ENCODE measurements around the gene ARL14EPL.

The ARL14EPL gene

DNA sequence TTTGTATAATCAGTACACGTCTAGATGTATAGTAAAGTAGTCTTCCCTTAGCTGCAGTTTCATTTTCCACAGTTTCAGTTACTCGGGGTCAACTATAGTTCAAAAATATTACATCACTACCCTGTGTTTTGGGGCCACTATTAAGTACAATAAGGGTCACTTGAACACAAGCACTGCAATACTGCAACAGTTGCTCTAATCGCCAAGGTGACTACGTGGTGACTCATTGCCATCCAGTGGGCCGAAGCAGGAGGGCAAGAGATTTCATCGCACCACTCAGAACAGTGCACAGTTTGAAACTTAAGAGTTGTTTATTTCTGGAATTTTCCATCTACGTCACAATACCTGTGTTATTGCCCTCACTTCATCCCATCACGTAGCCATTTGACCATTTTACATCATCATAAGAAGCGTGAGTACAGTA, at the start of gene ARL14EPL:
ARL14EPL (plus strand) TSS at position 379 of the 424 bp plus-strand sequence. CDS start 18,994 bp downstream, outside the sequence.
- DNase-seq (ENCODE audit: low spot score), result peak; percentile 5

DNA sequence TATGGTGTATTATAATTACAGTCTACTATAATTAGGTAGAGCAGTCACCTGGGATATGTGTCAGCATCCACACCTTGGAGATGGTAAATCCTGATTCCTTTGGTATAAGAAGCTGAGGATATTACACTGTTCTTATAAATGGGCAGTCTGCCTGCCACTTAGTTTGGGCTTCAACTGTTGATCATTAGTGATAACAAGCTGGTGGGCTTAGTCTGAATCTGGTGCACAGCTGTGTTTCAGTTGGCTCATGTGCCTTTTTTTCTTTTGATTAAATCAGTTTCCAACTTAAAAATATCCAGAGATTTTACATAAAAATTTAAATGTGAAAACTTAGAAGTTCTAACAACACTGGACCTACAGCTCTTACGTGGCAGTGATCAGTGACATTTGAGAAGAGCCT, 48.8 kb upstream of the ARL14EPL start:
- no peak for DNase-seq (ENCODE audit: low spot score)

DNA sequence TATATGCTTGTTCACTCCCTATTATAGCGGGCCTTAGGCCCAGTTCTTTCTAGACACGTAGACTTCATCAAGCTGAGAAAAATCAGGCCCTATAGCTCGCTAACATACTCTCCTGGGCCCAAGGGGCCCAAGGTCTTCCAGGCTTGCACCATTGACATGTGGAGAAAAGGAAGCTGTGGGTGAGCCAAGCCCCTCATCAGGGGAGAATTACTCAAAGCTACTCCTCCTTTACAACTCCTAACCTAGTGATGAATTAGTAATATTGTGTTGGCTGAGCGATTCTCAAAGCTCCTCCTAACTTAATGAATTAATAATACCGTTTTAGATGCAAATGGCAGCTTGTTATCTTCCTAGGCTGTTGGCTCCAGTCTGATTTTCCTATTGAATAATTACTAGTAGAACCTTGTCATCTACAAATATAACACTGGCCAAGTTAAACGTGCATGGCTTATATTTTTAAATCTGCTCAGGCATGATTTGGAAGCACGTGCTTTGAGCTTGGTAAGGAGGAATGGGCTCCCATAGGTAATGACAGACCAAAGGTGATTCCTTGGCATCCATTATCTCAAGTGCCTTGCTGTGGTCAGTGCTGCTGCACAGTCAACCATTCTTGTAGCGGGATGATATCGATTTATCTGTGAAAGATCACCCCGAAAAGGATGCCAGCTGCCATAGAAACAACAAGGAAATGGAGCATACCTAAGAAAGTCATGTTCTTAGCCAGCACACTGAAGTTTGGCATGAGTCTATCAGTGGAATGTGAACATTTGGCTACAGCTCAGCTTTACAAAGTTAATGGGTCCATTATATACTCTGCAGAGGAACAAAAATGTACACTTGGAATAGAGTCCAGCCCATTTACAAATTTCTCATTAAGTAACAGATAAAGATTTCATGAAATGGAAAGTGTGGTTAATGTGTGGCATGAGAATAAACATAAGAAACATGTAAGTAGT, 46.2 kb upstream of the ARL14EPL start:
- no peak for DNase-seq (ENCODE audit: low spot score)

DNA sequence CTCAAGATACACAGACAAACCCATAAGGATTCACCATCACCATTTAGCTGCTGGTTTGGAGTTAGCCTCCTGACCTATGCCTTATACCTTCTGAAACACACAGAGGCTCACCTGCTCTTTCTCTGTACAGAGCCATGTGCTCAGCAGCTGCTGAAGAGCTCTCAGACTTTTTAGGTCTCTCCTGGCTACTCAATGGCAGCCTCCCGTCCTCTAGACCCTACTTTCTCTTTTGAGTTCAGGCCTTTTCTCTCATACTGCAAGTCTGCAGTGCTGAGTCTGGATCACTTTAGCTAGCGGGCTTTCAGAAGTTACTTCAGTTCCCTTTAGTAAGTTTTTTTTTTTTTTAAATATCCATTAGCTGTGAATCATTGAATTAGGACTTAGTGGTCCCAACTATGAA, 44.3 kb upstream of the ARL14EPL start:
- DNase-seq (ENCODE audit: low spot score), result no peak

DNA sequence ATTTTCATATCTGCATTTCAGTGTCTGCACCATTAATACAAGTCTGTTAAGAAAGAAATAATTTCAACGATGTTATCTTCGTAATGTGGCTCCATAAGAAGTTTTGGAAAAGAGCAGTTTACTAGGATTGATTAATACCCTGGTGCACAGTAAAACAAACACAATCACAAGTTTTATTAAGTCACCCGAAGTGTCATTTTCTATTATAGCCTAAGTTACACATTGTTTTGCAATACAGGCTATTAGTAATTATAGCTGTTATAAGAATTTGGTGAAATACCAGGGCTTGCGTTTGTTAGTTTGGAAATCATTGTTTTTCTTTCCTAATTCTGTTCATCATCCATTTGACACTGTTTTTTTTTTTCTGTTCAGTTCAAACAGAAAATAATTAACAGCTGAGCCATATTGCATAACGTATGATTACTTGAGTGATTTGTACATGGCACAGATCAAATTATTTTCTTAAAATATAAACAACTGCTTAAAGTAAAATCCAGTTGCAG, 39.4 kb upstream of the ARL14EPL start:
- no peak for DNase-seq (ENCODE audit: low spot score)

DNA sequence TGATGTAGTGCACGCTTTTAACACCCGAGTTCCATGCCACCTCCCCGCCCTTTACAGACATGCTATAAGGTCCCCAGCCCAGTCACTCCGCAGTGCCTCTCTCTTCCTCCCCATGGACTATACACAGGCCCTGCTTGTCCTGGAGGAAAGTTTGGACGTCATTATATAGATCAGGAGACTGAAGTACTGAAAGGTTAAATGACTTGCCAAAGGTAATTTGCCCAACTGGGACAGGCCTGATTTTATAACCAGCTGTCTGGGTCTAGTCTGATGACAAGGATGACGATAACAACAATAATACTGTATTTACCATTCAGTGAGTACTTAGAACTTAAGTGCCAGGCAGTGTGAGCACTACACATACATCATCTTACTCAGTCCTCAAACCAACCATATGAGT, 36.9 kb upstream of the ARL14EPL start:
- no peak for DNase-seq (ENCODE audit: low spot score)

DNA sequence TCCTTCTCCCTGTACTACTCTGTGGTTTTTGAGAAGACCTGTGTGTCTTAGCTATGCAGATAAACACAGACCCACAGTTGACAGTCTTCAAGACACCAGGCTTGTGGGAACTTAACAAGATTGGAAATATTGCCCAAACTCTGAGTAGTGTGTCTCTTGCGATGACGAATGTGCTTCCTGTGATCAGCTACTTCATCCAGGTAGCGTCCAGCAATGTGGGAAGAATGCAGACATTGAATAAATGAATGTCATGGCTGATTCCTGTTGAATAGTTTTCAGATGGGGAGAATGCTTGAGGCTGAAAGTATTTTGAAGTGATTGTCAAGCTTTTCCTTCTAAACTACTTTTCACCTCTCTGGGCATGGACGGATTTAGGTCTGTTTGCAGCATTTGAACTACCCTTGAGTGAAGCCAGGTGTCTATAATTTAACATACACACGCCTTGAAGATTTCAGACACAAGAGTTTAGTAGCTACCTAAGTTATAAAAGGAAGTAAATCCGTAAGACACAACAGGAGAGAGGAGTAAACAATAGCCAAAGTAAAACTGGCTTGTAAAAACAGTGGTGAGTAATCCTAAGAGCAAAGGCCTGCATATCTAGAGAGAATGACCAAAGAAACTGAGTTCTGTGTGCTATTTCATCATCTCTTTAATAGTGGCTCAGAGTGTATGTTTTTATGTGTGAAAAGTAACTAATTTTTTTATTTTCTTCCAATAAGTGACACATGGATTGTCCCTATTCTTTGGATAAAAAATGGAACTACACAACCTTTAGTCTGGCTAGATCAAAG, 30.0 kb upstream of the ARL14EPL start:
- no peak for DNase-seq (ENCODE audit: low spot score)

DNA sequence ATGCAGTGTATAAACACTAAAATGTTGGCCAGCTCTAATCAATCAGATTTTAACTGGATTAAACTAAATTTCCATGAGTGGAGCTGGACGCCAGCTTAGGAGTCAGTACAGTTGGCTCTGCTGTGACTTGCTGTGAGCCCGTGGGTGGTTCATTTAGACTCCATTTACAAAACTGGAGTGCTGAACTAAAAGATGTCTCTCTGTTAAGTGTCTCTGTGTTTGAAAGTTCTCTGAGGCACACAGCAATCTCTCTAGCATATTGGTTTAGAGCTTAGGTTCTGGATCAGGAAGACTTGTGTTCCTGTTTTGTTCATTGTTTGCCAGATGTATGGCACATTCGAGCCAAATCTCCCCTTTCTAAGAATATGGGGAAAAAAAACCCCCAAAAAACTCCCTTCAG, 28.0 kb upstream of the ARL14EPL start:
- DNase-seq (ENCODE audit: low spot score), result no peak

DNA sequence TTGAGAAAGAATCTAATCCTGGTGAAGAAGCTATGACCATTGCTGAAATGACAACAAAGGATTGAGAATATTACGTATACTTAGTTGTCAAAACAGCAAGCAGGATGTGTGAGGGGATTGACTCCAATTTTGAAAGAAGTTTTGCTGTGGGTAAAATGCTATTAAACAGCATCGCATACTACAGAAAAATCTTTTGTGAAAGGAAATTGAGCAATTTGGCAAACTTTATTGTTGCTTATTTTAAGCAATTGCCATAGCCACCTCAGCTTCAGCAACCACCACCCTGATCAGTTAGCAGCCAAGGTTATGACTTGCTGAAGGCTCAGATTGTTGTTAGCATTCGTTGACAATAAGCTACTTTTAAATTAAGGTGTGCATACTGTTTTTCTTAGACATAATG, 22.5 kb upstream of the ARL14EPL start:
- no peak for DNase-seq (ENCODE audit: low spot score)

DNA sequence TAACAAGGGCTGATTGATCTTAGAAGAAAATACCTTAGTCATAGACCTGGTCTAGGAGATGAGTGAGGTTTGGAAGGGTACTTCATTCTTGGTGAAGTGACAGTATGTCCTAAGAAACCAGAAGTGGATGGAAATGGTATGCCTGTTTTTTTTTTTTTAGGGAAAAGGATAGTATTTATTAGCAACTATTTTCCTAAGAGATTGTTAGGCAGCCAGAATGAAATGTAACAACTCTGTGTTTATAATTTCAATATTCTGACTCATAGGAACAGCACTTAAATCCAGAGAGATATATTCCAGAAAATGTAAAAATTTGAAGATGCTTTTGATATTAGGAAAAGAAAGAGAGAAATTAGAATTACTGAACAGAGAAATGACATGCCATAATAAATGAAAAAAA, 21.2 kb upstream of the ARL14EPL start:
- no peak for DNase-seq (ENCODE audit: low spot score)

DNA sequence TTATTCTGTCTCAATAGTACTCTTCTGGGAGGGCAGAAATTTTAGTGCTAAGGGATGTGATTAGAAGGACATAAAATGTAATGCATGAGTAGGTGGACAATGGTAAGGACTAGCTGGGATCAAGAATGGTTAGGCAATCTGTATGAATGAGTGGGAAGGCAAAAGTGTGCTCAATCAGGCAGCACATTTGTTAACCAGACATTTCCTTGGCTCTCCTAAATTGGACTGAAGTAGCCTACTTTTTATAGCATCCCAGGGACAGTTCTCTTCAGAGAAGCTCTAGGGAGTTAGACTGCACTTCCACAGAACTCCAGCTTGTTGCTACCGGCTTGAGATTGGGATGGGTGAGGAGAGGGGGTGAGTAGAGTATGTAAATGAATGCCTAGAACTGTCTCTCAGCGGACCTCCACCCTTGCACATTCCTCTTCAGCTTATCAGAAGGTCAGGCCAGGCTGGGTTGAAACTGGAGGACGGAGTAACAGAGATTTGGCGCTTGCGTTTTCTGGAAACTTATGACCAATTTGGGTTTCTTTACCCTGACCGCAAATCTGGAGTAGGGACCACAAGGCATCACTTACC, 19.0 kb upstream of the ARL14EPL start:
- DNase-seq (ENCODE audit: low spot score), result no peak

DNA sequence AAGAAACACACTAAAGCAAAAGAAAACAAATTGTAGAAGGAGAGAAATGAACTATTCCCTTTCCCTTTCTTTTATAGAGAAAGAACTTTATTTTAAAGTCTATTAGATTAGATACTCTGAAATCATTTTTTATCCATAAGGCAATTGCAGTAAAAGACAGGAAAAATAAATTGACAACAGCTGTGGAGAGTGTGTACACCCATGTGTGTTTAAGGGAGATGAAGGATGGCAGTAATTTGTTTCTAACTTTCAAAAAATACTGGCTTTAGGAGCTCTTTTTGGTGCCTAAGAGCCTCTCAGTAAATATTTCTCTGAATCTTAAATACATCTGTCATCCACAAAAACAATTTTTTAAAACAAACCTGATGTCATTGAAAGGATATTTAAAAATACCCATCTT, 18.3 kb upstream of the ARL14EPL start:
- DNase-seq (ENCODE audit: low spot score), result no peak

DNA sequence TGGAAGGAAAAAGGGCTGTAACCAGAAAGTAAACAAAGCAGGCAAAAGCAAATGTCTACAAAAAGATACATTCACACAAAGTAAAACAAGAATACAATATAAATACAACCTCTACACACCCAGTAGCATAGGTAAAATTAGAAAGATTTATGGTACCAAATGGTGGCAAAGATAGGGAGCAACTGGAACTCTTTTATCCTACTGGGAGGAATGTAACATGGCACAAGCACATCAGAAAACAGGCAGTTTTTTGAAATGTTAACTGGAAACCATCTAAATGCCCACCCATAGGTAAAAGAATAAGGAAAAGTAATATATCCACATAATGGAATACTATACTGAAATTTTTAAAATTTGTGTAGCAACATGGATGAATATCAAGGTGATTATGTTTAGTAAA, 8.7 kb upstream of the ARL14EPL start:
- DNase-seq (ENCODE audit: low spot score), result no peak

DNA sequence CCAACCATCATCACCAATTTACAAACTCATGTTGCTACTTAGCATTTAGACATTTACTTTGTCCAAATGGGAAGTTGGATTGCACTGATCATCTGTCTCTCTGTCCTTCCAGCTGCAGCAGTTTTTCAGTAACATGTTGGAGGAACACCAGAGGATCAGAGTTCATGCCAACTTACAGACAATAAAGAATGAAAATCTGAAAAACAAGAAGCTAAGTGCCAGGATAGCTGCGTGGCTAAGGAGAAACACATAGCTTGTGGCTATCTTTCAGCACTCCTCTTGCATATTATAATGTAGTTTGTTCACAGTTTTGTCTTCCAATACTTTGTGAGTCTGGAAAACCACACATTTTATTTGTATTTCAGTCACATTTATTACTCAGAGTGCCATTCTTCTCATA, 6.4 kb upstream of the ARL14EPL start:
- no peak for DNase-seq (ENCODE audit: low spot score)

DNA sequence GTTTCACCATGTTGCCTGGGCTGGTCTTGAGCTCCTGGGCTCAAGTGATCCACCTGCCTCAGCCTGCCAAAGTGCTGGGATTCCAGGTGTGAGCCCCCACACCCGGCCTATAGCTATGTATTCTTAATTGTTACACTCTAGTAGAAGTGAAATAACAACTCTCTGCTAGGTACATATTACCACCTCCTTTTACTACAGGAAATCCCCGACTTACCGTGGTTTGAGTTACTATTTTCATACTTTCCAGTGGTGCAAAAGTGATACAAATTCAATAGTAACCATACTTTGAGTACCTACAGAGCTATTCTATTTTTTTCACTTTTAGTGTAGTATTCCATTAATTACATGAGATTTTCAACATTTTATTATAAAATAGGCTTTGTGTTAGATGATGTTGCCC, 719 bp downstream of the ARL14EPL start:
- DNase-seq (ENCODE audit: low spot score), result no peak

DNA sequence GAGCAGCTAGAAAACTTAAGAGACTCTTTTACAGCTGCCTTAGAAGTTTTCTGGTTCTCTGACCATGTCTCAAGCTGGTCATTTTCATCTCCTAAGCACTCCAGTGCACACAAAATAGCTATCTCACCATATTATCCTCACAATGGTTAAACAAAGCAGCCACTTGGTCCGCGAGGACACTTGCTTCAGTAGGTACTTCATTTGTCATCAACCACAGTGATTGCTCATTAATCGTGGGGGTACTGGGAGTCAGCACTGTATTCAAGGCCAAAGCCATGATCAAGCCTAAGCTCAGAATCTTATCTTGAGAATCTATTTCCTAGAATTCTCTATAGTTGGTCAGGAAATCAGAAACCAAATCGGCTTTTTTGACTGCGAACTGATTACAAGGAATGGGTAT, 2.9 kb downstream of the ARL14EPL start:
- no peak for DNase-seq (ENCODE audit: low spot score)

DNA sequence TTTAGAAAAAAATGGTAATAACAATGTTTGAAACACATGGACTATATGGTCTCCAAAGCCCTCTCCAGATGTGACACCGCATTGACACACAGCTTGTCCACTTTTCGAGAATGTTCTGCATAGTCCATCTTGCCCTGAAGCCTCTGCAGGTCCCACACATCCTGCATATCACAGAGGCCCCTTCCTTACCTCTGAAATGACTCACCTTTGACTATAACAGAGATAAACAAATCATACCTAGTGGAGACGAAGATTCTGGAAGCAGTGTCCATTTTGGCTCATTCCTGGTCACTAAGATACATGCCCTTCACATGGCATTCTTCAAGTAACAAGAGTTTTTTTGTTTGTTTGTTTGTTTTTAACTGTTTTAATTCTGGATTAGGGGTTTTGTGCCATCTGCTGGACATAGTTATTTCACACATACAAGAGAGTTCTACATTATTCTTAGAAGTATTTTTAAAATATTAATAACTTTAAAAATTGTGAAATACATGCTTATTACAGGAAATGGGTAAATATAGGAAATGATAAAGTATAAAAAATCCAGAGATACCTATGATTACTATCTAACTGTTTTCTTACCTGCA, 5.1 kb downstream of the ARL14EPL start:
- DNase-seq (ENCODE audit: low spot score), result peak; percentile 24

DNA sequence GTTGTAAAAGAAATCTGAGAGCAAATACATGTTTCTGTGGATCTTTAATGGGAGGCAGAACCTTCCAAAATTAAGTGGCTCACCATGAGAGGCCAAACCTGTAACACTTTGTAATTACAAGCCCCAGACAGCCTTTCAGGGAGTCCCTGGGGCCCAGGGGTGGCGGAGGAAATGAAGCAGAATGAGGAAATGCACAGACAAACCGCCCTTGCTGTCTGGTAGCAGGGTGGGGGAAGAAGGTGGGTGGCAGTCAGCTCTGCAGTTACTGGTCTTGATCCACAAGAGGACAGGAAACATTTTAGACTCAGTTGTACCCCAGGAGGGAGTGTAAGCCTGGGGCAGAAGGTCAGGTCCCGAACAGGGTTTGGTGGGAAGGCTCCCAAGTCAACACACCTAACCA, 6.5 kb downstream of the ARL14EPL start:
- DNase-seq (ENCODE audit: low spot score), result peak; percentile 52

DNA sequence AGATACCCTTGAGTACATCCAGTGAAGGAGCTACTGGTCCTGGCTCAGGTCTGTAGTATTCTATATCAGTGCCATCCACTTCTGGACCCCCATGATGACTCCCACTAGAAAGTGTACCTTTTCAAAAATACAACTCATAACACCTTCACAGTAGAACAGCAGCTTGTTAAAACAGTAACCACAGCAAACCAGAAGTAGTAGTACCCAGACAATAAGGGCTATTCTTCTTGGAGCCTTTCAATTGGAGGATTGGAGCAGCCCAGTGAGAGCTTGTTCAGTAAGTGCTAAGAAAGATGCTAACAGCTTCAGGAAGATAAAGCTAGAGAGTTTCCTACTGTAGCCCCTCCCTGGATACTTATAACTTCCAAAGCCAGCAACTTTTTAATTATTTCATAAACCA, 10.1 kb downstream of the ARL14EPL start:
- no peak for DNase-seq (ENCODE audit: low spot score)

DNA sequence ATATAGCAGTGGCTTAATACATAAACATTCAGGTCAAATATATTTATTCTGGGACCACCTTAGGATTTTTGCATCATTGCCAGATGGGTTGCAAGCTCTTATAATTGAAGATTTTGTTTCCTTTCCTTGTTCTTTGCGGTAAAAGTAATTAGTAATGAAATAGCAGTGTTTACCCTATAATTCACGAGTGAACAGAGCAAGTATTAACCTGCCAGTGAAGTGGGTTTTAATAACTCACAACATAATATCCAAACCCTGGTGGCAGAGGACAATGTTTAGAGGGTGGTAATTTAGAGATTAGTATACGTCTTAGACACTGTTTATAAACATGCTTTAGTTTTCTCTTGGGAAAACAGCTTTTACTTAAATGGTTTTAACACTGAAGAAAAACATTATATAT, 11.8 kb downstream of the ARL14EPL start:
- no peak for DNase-seq (ENCODE audit: low spot score)

DNA sequence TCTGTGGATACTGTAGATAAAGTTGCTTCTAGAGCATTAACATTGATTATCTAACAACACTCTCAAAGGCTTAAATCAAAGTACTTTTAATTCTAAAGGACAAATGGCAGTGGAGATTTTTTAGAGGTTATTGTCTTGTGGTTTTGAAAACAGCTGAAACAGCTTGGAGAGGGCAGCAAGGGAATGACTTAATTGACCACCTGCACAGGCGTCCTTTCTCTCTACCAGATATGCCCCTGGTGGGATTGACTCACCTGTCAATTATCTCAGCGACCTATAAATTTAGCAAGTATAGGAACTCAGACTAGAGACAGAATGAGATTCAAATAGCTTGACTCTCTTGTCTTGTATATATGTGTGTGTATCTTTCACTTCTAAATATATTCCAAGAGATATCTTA, 13.5 kb downstream of the ARL14EPL start:
- no peak for DNase-seq (ENCODE audit: low spot score)

DNA sequence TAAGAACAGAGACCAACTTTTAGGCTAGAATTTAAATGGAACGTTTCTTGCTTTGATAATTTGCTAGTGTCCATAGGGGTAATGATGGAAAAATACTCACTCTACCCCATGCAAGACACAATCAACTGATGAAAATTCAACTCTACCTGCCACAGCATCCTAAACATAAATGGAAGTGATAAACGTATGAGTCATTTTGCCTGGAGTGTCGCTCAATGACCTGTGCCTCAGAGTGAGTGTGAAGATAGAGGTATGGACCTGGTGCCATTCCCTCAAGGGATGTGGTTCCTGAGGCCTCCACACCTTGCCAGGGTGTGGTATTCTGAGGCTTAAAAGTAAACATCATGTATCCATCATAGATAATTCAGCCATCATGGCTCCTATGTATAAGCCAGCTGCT, 14.0 kb downstream of the ARL14EPL start:
- DNase-seq (ENCODE audit: low spot score), result no peak

Data from NAMALWA (cell line).